Measurements from ENCODE around the gene EIF2D. TPM values are rescaled to one million over a fixed set of nuclear protein-coding genes. Genes with fewer than 3 reads are reported as not detected.

EIF2D gene
- total and polyA plus RNA-seq, 9 of the 15 experiments (the other 6 are each of a cell fraction or from before 2014, with no cell fraction given) = 81.1 to 138 (median 93.9) TPM

- in situ Hi-C loops (cut with MboI) = no loop called here
- peak; percentile 38 for ATAC-seq
- peak overlapping the region; percentile 81 for H3K27ac ChIP-seq (ENCODE audit: extremely low read depth, low read depth, low read length)
- peaks cover 46% of the 10 kb centered on the region for H3K79me2 ChIP-seq (ENCODE audit: control insufficient read depth, insufficient read depth, low read length)
- H3K4me3 ChIP-seq = peak overlapping the region; percentile 63
- peak overlapping the region; percentile 70 to 91 for H3K9ac ChIP-seq (ENCODE audit: insufficient read depth in 1 of 2, low read depth in 2 of 2, low read length in 2 of 2)
- ChIA-PET CTCF (ENCODE audit: low intra/inter-chr PET ratio) (interaction anchor here (0.7 kb wide), 2 partner anchors 13 to 25 kb away, joined by 3 read pairs; no protein-coding TSS in a partner anchor), POLR2A (interaction anchor here (0.8 to 3.7 kb wide), 6 partner anchors 9 to 351 kb away, joined by 3 to 24 read pairs (median 4); no protein-coding TSS in a partner anchor)
- WGBS (ENCODE audit: insufficient coverage, low coverage, missing lambda C conversion rate) = 6% methylated on average over 14 of the region's 14 CpGs
- H3K27me3 ChIP-seq (ENCODE audit: control insufficient read depth in 2 of 2, insufficient read depth in 2 of 2, low read length in 2 of 2) = no peaks in the 10 kb centered on the region
- H3K4me2 ChIP-seq (ENCODE audit: insufficient read depth, low read length) = peak overlapping the region; percentile 78
- TSS peak; percentile 56 for BruUV-seq (replicated peaks)
- DNase-seq (ENCODE audit: extremely low read depth in 1 of 4, low spot score in 3 of 4) = peak in 2 of 4 experiments; percentile 44 to 54
- H3K9me3 ChIP-seq (replicated peaks; ENCODE audit: control insufficient read depth, insufficient read depth, low read depth, low read length) = no peaks in the 10 kb centered on the region
- peaks cover 38 to 71% of the 10 kb centered on the region in 2 experiments for H3K4me1 ChIP-seq (replicated peaks in 1 of 2; ENCODE audit: control insufficient read depth in 2 of 2, insufficient read depth in 2 of 2, low read length in 2 of 2)
- FAIRE-seq = peak; percentile 67
- intact Hi-C loops (cut with micrococcal nuclease) = loop anchor here (1.0 kb wide), 1 partner anchor 17 kb away; no protein-coding TSS in a partner anchor
- H4K20me1 ChIP-seq (replicated peaks; ENCODE audit: control insufficient read depth, insufficient read depth, low read length) = no peaks in the 10 kb centered on the region
- H2AFZ ChIP-seq (ENCODE audit: low read depth, low read length) = peak overlapping the region; percentile 72
- no peaks in the 10 kb centered on the region for H3K9me1 ChIP-seq (ENCODE audit: control insufficient read depth, insufficient read depth, low read length)
- H3K36me3 ChIP-seq (ENCODE audit: control insufficient read depth, insufficient read depth, low read length) = peaks cover 21% of the 10 kb centered on the region
- peak in 1 of 3 experiments; percentile 84 for TF ChIP-seq YY1 (IDR thresholded peaks at IDR 0.05; ENCODE audit: borderline replicate concordance in 1 of 3, control insufficient read depth in 1 of 3, extremely low read depth in 1 of 3, insufficient read depth in 3 of 3, insufficient read length in 1 of 3, insufficient replicate concordance in 2 of 3, low read depth in 1 of 3, low read length in 2 of 3)
- TF ChIP-seq ATF7 (IDR thresholded peaks at IDR 0.05) = 0 out of 2 replicates have a peak, but pooled peaks have one; percentile 5
- TF ChIP-seq TAF7 (tag; IDR thresholded peaks at IDR 0.05) = 0 out of 2 replicates have a peak, but pooled peaks have one; percentile 6
- no peak for TF ChIP-seq TOE1 (IDR thresholded peaks at IDR 0.05; ENCODE audit: borderline replicate concordance)
- TF ChIP-seq TOE1 (CRISPR knock-in tag; IDR thresholded peaks at IDR 0.05; ENCODE audit: borderline replicate concordance, low read depth) = no peak
- no peak for TF ChIP-seq TEAD4 (IDR thresholded peaks at IDR 0.05; ENCODE audit: low read length)
- no peak for TF ChIP-seq TEAD4 (CRISPR knock-in tag; IDR thresholded peaks at IDR 0.05; ENCODE audit: borderline replicate concordance)
- TF ChIP-seq ZNF586 (CRISPR knock-in tag; conservative IDR thresholded peaks at IDR 0.05) = no peak
- TF ChIP-seq NEUROD1 (IDR thresholded peaks at IDR 0.05; ENCODE audit: borderline replicate concordance, low read depth, low read length, partially characterized antibody) = peak; percentile 22
- TF ChIP-seq DMBX1 (CRISPR knock-in tag; IDR thresholded peaks at IDR 0.05; ENCODE audit: borderline replicate concordance) = peak; percentile 67; the same call in 1 of the 2 replicates
- TF ChIP-seq KDM2B (CRISPR knock-in tag; IDR thresholded peaks at IDR 0.05) = 0 out of 2 replicates have a peak, but pooled peaks have one; percentile 5
- TF ChIP-seq L3MBTL2 (IDR thresholded peaks at IDR 0.05) = peak; percentile 50
- TF ChIP-seq LCOR (CRISPR knock-in tag; IDR thresholded peaks at IDR 0.05) = 0 out of 2 replicates have a peak, but pooled peaks have one; percentile 53
- TF ChIP-seq GTF2E2 (tag; IDR thresholded peaks at IDR 0.05) = peak; percentile 60; the same call in 1 of the 2 replicates
- TF ChIP-seq RFX7 (CRISPR knock-in tag; IDR thresholded peaks at IDR 0.05) = no peak
- TF ChIP-seq RHOXF2B (CRISPR knock-in tag; conservative IDR thresholded peaks at IDR 0.05) = 0 out of 2 replicates have a peak, but pooled peaks have one; percentile 37
- TF ChIP-seq AFF4 (CRISPR knock-in tag; IDR thresholded peaks at IDR 0.05) = 0 out of 2 replicates have a peak, but pooled peaks have one; percentile 1
Measured at GRCh38 chr1:206557636-206558473, 54.4 kb downstream of the EIF2D start.
